ENCODE measurements around the gene KCTD16. TPM values are rescaled to one million over a fixed set of nuclear protein-coding genes. Genes with fewer than 3 reads are reported as not detected.

The KCTD16 gene
- total and polyA plus RNA-seq, 2 donors (not counting 1 experiment from before 2014, with no cell fraction given), result not detected

DNA sequence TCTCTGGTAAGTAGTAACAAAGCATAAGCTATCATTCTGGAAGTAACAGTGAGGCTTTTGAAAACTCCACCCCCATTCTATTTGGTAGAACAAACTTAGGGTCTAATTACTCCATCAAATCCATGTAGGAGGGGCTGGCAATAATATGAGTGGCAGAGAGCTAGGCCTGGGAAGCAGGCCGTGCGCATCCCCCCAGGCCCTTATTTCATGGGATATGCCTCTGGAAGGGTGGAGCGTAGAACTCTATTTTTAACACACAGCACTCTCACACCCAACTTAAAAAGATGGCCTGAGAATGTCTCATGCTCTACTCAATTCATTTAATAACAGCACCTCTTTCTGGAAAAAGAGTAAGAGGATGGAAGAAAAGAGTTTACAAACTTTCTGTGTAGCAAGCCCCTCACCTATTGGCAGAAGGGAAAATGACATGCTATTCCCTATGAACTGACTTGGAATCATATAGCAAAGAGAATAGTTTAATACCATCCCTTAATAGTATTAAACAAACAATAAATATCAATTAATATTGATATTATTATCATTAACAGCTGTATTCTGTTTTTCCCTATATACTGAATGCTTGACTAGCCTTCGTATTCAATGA is 233.2 kb downstream of the KCTD16 start:
- Histone ChIP-seq H3K4me1 (ENCODE audit: control insufficient read depth in 2 of 2, insufficient read depth in 2 of 2, low read length in 2 of 2) (no peaks in the 10 kb centered on the region), H2AFZ (ENCODE audit: insufficient read depth, low read depth, low read length, poor library complexity, severe bottlenecking) (no peak overlapping the region), H3K79me2 (ENCODE audit: control insufficient read depth, insufficient read depth, low read length) (no peaks in the 10 kb centered on the region), H3K9me3 (ENCODE audit: control extremely low read depth in 1 of 3, control insufficient read depth in 2 of 3, insufficient read depth in 1 of 3, low read length in 2 of 3) (no peaks in the 10 kb centered on the region), H3K27ac (ENCODE audit: low read length in 2 of 2) (no peak overlapping the region), H3K27me3 (replicated peaks in 1 of 4; ENCODE audit: control extremely low read depth in 1 of 4, control insufficient read depth in 3 of 4, insufficient read depth in 4 of 4, low read length in 3 of 4) (peaks cover 0 to 2% (median 0%) of the 10 kb centered on the region in 4 experiments), H3K36me3 (replicated peaks in 1 of 2; ENCODE audit: control extremely low read depth in 1 of 2, control insufficient read depth in 1 of 2, extremely low read depth in 1 of 2, insufficient read depth in 2 of 2, low read length in 1 of 2) (no peaks in the 10 kb centered on the region), H3K4me2 (replicated peaks; ENCODE audit: low read depth, low read length, poor library complexity, severe bottlenecking) (no peak overlapping the region), H3K9ac (ENCODE audit: low read length) (no peak overlapping the region), H4K20me1 (ENCODE audit: control insufficient read depth, insufficient read depth, low read length, poor library complexity, severe bottlenecking) (no peaks in the 10 kb centered on the region), H3K4me3 (ENCODE audit: control extremely low read depth in 1 of 5, extremely low read depth in 1 of 5, insufficient read depth in 1 of 5, low read depth in 2 of 5, low read length in 4 of 5) (no peak overlapping the region)
- DNase-seq (no peak), ATAC-seq (ENCODE audit: low read depth) (no peak)
- WGBS (ENCODE audit: insufficient coverage), result 100% methylated on average over 2 of the region's 4 CpGs
- no peak for TF ChIP-seq EZH2 (IDR thresholded peaks at IDR 0.05; ENCODE audit: borderline replicate concordance, insufficient read depth, low read depth, low read length, poor library complexity, severe bottlenecking)
- TF ChIP-seq CTCF (IDR thresholded peaks at IDR 0.05), result no peak
- Mint-ChIP-seq H3K4me3 (no peak overlapping the region), H3K9me3 (ENCODE audit: insufficient read depth) (peaks cover 2% of the 10 kb centered on the region), H3K27me3 (no peaks in the 10 kb centered on the region), H3K4me1 (no peaks in the 10 kb centered on the region), H3K27ac (no peak overlapping the region)
- POLR2A ChIA-PET, result no interaction called here
- intact Hi-C loops (cut with micrococcal nuclease), result no loop called here
- CTCF ChIA-PET, result no interaction called here

DNA sequence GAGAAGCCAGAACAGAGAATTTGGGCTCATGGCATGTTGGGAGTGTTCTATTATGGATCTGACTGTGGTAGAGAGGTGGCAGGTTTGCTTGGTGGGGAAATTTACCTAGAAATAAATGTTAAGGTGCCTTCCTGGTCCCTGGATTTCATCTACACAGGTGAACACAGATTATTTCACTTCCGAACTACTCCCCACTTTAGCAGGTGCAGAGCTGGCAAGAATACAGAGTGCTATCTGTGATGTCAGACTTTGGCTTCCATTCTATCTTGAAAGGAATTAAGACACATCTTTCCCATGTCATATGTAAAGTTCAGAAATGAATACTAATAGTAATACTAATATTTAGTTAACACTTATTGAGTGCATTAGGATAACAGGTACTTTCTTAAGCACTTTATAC is 234.0 kb downstream of the KCTD16 start:
- no peak overlapping the region for H3K4me3 ChIP-seq (ENCODE audit: control extremely low read depth in 1 of 5, extremely low read depth in 1 of 5, insufficient read depth in 1 of 5, low read depth in 2 of 5, low read length in 4 of 5)
- no peak overlapping the region for H2AFZ ChIP-seq (ENCODE audit: insufficient read depth, low read depth, low read length, poor library complexity, severe bottlenecking)
- ChIA-PET CTCF (no interaction called here), POLR2A (no interaction called here)
- peaks cover 0 to 2% (median 0%) of the 10 kb centered on the region in 4 experiments for H3K27me3 ChIP-seq (replicated peaks in 1 of 4; ENCODE audit: control extremely low read depth in 1 of 4, control insufficient read depth in 3 of 4, insufficient read depth in 4 of 4, low read length in 3 of 4)
- TF ChIP-seq EZH2 (IDR thresholded peaks at IDR 0.05; ENCODE audit: borderline replicate concordance, insufficient read depth, low read depth, low read length, poor library complexity, severe bottlenecking) (no peak), CTCF (IDR thresholded peaks at IDR 0.05) (no peak)
- H3K79me2 ChIP-seq (ENCODE audit: control insufficient read depth, insufficient read depth, low read length), result no peaks in the 10 kb centered on the region
- no peaks in the 10 kb centered on the region for H4K20me1 ChIP-seq (ENCODE audit: control insufficient read depth, insufficient read depth, low read length, poor library complexity, severe bottlenecking)
- no peak overlapping the region for H3K4me2 ChIP-seq (replicated peaks; ENCODE audit: low read depth, low read length, poor library complexity, severe bottlenecking)
- Mint-ChIP-seq H3K27me3 (no peaks in the 10 kb centered on the region), H3K9me3 (ENCODE audit: insufficient read depth) (peaks cover 2% of the 10 kb centered on the region), H3K27ac (no peak overlapping the region), H3K4me3 (no peak overlapping the region), H3K4me1 (no peaks in the 10 kb centered on the region)
- H3K36me3 ChIP-seq (replicated peaks in 1 of 2; ENCODE audit: control extremely low read depth in 1 of 2, control insufficient read depth in 1 of 2, extremely low read depth in 1 of 2, insufficient read depth in 2 of 2, low read length in 1 of 2), result no peaks in the 10 kb centered on the region
- no peak for DNase-seq
- ATAC-seq (ENCODE audit: low read depth), result no peak
- no peak overlapping the region for H3K27ac ChIP-seq (ENCODE audit: low read length in 2 of 2)
- WGBS (ENCODE audit: insufficient coverage), result no CpG with 5 or more reads among the region's 1 CpG
- intact Hi-C loops (cut with micrococcal nuclease), result no loop called here
- H3K9ac ChIP-seq (ENCODE audit: low read length), result no peak overlapping the region
- H3K9me3 ChIP-seq (ENCODE audit: control extremely low read depth in 1 of 3, control insufficient read depth in 2 of 3, insufficient read depth in 1 of 3, low read length in 2 of 3), result no peaks in the 10 kb centered on the region
- H3K4me1 ChIP-seq (ENCODE audit: control insufficient read depth in 2 of 2, insufficient read depth in 2 of 2, low read length in 2 of 2), result no peaks in the 10 kb centered on the region
